ENCODE data around the gene EYS.

DNA sequence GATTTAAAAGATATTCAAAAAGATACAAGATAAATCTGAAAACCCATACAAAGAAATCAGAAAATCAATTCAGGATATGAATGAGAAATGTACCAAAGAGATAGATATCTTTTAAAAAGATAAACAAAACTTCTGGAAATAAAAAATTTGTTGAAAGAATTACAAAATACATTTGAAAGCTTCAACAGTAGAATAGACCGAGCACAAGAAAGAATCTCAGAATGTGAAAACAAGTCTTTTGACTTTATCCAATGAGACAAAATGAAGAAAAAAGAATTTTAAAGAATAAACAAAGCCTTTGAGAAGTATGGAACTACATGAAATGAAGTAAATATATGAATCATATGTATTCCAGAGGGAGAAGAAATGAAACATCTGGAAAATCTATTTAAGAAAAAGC, 1011.0 kb downstream of the EYS start:
- TF ChIP-seq, protein P1, sequence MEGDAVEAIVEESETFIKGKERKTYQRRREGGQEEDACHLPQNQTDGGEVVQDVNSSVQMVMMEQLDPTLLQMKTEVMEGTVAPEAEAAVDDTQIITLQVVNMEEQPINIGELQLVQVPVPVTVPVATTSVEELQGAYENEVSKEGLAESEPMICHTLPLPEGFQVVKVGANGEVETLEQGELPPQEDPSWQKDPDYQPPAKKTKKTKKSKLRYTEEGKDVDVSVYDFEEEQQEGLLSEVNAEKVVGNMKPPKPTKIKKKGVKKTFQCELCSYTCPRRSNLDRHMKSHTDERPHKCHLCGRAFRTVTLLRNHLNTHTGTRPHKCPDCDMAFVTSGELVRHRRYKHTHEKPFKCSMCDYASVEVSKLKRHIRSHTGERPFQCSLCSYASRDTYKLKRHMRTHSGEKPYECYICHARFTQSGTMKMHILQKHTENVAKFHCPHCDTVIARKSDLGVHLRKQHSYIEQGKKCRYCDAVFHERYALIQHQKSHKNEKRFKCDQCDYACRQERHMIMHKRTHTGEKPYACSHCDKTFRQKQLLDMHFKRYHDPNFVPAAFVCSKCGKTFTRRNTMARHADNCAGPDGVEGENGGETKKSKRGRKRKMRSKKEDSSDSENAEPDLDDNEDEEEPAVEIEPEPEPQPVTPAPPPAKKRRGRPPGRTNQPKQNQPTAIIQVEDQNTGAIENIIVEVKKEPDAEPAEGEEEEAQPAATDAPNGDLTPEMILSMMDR (IDR thresholded peaks at IDR 0.05): no peak
- TF ChIP-seq EP300 (IDR thresholded peaks at IDR 0.05; ENCODE audit: borderline replicate concordance in 1 of 2, low read depth in 1 of 2, low read length in 1 of 2) (no peak), POLR2AphosphoS5 (IDR thresholded peaks at IDR 0.05; ENCODE audit: low read depth, low read length) (no peak), YY1 (IDR thresholded peaks at IDR 0.05; ENCODE audit: low read depth) (no peak), RFX5 (IDR thresholded peaks at IDR 0.05; ENCODE audit: low read length) (no peak), FOXJ3 (CRISPR knock-in tag; IDR thresholded peaks at IDR 0.05) (no peak), SIN3A (IDR thresholded peaks at IDR 0.05; ENCODE audit: borderline replicate concordance, low read depth, low read length) (no peak)
- TF ChIP-seq, protein P2, sequence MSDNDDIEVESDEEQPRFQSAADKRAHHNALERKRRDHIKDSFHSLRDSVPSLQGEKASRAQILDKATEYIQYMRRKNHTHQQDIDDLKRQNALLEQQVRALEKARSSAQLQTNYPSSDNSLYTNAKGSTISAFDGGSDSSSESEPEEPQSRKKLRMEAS (IDR thresholded peaks at IDR 0.05; ENCODE audit: low read depth): no peak
- TF ChIP-seq, protein P3, sequence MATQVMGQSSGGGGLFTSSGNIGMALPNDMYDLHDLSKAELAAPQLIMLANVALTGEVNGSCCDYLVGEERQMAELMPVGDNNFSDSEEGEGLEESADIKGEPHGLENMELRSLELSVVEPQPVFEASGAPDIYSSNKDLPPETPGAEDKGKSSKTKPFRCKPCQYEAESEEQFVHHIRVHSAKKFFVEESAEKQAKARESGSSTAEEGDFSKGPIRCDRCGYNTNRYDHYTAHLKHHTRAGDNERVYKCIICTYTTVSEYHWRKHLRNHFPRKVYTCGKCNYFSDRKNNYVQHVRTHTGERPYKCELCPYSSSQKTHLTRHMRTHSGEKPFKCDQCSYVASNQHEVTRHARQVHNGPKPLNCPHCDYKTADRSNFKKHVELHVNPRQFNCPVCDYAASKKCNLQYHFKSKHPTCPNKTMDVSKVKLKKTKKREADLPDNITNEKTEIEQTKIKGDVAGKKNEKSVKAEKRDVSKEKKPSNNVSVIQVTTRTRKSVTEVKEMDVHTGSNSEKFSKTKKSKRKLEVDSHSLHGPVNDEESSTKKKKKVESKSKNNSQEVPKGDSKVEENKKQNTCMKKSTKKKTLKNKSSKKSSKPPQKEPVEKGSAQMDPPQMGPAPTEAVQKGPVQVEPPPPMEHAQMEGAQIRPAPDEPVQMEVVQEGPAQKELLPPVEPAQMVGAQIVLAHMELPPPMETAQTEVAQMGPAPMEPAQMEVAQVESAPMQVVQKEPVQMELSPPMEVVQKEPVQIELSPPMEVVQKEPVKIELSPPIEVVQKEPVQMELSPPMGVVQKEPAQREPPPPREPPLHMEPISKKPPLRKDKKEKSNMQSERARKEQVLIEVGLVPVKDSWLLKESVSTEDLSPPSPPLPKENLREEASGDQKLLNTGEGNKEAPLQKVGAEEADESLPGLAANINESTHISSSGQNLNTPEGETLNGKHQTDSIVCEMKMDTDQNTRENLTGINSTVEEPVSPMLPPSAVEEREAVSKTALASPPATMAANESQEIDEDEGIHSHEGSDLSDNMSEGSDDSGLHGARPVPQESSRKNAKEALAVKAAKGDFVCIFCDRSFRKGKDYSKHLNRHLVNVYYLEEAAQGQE (IDR thresholded peaks at IDR 0.05; ENCODE audit: low read depth, low read length): no peak
- TF ChIP-seq, protein P4, sequence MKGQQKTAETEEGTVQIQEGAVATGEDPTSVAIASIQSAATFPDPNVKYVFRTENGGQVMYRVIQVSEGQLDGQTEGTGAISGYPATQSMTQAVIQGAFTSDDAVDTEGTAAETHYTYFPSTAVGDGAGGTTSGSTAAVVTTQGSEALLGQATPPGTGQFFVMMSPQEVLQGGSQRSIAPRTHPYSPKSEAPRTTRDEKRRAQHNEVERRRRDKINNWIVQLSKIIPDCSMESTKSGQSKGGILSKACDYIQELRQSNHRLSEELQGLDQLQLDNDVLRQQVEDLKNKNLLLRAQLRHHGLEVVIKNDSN (IDR thresholded peaks at IDR 0.05; ENCODE audit: borderline replicate concordance, low read depth): no peak

All from SK-N-SH (cell line).